VCaP (cell line): ENCODE measurements around the gene CPNE6.

ENCODE experiments used
- H3K27ac ChIP-seq: fragments of 450-650 bp; 2 replicates; pipeline ENCODE4 v1.5.1; 2017
- TF ChIP-seq, protein P1 (sequence below): fragments of 450-650 bp; conservative IDR thresholded peaks from 2 replicates; pipeline ENCODE4 v1.5.1; 2017; ENCODE audit warnings: mild to moderate bottlenecking, moderate library complexity

CPNE6 gene

DNA sequence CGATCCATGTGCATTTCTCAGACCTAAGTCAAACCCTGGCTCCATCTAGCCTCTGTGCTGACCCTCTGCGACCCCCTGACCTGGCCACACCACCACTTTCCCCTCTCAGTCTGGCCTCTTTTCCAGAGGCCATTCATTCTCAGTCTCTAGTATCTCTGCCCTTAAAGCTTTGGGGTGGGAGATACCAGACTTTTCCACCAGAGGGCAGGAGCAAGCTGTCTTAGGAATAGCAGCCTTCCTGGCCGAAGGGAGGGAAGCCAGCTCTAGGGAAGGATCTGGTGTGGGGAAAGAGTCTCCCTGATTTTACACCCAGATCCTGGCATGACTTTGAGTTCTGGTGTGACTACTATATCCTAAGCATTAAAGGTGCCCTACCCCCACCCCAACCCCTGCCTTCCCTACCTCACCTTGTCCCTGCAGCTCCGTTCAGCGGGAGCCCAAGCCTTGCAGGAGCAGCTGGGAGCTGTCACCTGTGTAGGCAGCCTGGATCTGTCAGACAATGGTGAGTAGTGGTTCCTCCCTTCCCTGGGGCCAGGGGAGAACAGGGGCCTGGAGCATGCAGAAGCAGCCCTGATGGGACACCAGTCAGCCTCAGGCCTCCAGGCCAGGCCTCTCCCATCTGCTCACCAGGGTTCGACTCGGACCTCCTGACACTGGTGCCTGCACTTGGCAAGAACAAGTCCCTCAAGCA, 13.0 kb upstream of the CPNE6 start:
- TF ChIP-seq, protein P1, sequence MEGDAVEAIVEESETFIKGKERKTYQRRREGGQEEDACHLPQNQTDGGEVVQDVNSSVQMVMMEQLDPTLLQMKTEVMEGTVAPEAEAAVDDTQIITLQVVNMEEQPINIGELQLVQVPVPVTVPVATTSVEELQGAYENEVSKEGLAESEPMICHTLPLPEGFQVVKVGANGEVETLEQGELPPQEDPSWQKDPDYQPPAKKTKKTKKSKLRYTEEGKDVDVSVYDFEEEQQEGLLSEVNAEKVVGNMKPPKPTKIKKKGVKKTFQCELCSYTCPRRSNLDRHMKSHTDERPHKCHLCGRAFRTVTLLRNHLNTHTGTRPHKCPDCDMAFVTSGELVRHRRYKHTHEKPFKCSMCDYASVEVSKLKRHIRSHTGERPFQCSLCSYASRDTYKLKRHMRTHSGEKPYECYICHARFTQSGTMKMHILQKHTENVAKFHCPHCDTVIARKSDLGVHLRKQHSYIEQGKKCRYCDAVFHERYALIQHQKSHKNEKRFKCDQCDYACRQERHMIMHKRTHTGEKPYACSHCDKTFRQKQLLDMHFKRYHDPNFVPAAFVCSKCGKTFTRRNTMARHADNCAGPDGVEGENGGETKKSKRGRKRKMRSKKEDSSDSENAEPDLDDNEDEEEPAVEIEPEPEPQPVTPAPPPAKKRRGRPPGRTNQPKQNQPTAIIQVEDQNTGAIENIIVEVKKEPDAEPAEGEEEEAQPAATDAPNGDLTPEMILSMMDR: peak; percentile 65
- H3K27ac ChIP-seq: no peak overlapping the region

DNA sequence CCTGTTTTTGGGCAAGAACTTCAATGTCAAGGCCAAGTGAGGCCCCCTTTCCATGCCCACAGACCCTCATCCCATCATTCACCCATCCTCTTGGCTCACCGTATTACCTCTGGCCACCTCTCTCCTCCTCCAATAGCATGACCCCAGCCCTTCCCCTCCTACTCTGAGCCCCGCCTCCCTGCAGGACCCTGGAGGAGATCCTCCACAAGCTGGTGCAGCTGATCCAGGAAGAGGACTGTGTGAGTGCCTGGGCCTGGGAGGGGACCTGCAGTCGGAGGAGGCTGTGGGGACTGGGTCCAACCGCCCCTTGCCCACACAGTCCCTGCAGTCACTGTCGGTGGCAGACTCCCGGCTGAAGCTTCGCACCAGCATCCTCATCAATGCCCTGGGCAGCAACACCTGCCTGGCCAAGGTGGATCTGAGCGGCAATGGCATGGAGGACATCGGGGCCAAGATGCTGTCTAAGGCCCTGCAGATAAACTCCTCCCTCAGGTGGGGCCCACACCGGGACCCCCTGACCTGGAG, 12.3 kb upstream of the CPNE6 start:
- TF ChIP-seq, protein P1: no peak
- H3K27ac ChIP-seq: no peak overlapping the region

DNA sequence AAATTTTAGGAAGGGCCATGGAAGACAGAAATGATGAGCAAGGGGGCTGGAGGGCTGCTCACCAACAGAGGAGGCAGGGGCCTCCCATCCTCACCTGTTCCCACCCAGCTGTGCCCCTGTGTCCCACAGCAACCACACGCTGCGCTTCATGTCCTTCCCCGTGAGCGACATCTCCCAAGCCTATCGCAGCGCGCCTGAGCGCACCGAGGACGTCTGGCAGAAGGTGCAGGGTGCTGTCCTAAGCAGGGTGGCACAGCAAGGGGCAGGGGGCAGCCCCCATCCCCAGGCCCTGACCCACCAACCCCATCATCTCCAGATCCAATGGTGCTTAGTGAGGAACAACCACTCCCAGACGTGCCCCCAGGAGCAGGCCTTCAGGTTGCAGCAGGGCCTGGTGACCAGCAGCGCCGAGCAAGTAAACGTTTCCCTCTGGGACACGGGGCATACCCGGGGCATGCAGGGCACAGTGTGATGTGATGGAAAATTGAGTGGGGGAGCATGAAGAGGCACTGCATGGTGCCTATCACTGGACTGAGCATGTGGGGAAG, 11.4 kb upstream of the CPNE6 start:
- TF ChIP-seq, protein P1: no peak
- no peak overlapping the region for H3K27ac ChIP-seq

DNA sequence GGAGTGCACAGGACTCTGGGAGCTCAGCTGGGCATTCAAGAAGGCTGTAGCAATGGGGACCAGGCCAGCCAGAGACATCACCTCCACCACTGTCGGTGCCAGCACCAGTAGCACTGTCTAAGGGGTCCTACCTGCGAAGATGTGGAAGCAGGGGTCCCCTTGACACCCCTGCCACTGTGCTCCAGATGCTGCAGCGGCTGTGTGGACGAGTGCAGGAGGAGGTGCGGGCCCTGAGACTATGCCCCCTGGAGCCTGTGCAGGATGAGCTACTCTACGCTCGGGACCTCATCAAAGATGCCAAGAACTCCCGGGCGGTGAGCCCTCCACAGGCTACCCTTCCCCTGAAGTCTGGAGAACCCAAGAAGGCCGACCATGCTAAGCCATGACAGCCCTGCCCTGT, 10.9 kb upstream of the CPNE6 start:
- no peak overlapping the region for H3K27ac ChIP-seq

DNA sequence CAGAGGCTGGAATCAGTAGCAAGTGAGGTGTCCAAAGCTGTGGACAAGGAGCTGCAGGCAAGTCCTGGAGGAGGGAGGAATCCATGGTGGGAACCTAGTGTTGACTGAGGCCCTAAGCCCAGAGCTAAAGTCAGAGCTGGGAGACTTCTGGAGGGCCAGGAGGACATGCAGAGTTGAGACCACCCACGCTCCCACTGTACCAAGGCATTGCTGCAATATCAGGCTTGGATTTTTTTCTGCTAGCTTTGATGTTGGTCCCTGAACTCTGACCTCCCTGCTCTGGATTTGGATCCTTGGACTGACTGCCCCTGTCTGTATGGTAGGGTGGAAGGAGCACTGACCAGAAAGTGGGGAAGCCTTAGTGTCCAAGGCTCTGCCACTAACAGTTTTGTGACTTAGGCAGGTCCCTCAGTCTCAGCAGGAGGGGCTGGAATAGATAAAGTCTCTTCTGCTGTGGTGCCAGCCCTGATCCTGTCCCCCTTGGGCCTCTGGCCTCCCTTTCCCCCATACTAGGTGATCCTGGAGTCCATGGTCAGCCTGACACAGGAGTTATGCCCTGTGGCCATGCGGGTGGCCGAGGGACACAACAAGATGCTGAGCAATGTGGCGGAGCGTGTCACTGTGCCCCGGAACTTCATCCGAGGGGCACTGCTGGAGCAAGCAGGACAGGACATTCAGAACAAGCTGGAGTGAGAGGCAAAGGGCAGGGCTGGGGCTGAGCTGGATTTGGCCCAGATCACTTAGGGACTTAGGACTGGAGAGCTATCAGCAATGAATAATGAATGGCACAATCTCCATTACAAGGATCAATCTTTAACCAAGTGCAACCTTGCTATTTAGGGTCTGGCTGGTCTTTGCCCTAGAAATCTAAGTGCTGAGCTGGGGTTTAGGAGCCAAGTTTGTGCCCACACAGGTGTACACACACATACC, 10.1 kb upstream of the CPNE6 start:
- no peak overlapping the region for H3K27ac ChIP-seq
- TF ChIP-seq, protein P1: no peak

More for the DNA sequence above, 10.9 kb upstream of the CPNE6 start:
- TF ChIP-seq, protein P1: no peak

DNA sequence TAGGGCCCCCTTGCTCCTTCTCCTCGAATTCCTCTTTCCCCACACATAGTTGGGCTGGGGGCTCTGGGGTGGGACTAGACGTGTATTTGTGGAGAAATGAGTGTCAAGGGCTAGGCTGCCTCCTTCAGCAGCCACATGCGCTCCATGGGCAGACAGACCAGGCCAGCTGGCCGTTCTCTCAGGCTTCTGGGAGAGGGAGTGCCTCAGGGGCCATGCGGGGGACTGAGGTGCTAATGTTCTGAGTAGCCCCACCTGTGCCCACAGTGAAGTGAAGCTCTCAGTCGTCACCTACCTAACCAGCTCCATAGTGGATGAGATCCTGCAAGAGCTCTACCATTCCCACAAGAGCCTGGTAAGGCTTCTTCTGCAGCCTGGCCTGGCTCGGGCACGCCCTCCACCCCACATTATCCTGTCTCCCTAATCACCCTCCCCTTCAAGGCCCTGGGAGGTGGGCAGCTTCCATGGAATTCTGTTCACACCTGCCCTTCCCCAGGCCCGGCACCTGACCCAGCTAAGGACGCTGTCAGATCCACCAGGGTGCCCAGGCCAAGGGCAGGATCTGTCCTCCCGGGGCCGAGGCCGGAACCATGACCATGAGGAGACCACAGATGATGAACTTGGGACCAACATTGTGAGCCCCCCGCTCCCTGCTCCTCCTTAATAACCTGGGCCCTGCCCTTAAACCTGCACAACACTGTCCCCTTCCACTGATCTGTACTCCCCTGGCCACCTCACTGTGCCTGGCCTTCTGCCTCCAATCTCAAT, 9.0 kb upstream of the CPNE6 start:
- no peak overlapping the region for H3K27ac ChIP-seq
- TF ChIP-seq, protein P1: no peak
